Central memory CD4-positive, alpha-beta T cell (primary cell): Measurements from ENCODE around the gene HERPUD1.

Source experiments
- DNase-seq: peaks from one replicate; pipeline ENCODE4 v3.0.0; 2022

HERPUD1 gene

DNA sequence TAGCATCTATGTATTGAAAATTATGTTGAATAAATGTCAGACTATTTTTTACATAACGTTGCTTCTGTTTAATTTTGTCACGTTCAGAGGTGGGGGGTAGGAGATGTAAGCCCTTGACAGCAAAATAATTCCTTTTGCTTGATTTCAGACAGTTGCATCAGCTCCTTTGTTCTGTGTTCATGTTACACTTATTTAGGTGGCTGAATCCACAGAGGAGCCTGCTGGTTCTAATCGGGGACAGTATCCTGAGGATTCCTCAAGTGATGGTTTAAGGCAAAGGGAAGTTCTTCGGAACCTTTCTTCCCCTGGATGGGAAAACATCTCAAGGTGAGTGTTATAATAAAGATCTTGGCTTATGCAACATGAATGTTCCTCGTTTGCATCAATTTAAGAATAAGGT is 4.5 kb downstream of the HERPUD1 start:
- DNase-seq, result no peak

DNA sequence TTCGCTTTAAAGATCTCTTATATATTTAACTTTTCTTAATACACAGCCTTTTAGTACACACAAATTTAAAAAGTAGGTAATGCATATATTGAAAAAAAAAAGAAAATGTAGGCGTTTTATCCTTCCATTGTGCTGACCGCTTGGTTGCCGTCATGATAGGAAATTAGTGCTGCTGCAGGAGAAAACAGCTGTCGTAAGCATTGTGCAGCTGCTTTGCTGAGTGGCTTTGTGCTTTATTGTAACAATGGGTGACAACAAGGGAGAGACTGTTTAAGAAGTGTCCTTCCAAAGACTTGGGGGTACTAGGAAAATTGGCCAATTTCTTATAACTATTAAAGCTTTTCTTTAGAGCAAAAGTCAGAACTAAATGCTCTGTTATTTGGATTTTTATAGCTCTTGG is 5.0 kb downstream of the HERPUD1 start:
- no peak for DNase-seq

DNA sequence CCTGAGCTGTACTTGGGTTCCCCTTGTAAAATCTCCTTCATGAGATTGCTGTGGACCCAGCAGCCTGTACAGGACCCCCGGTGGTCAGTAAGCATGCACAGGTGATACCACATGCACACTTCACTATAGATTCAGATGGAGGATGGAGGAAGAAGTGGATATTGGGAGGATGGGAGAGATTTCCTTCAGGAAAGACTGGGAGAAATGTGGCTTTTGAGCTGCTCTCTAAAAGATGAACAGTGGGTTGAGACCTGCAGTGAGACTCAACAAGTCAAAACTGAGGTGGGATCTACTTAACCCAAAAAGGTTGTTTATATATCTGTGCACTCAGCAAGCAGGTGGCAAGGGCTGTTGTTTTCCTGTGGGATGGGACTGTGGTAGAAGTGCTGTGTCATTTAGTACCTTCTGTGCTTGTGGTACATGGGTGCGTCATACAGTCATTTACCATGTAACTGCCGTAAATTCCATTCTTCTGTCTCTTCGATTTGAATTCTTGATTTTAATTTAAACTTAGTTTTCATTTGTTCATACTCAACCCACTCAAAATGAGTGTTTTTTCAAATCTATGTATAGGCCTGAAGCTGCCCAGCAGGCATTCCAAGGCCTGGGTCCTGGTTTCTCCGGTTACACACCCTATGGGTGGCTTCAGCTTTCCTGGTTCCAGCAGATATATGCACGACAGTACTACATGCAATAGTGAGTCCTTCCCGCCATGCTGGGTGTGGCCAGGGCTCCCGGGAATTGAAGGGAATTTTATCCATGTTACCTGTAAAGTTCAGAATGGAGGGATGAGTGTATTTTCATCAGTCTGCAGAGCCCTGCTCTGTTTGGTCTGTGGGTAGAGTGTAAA is 6.9 kb downstream of the HERPUD1 start:
- DNase-seq, result peak; percentile 41

DNA sequence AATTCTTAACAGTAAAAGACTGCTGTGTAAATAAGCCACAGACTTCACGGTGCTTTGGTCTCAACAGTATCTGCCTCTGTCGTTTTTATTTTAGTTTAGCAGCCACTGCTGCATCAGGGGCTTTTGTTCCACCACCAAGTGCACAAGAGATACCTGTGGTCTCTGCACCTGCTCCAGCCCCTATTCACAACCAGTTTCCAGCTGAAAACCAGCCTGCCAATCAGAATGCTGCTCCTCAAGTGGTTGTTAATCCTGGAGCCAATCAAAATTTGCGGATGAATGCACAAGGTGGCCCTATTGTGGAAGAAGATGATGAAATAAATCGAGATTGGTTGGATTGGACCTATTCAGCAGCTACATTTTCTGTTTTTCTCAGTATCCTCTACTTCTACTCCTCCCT is 7.9 kb downstream of the HERPUD1 start:
- no peak for DNase-seq

DNA sequence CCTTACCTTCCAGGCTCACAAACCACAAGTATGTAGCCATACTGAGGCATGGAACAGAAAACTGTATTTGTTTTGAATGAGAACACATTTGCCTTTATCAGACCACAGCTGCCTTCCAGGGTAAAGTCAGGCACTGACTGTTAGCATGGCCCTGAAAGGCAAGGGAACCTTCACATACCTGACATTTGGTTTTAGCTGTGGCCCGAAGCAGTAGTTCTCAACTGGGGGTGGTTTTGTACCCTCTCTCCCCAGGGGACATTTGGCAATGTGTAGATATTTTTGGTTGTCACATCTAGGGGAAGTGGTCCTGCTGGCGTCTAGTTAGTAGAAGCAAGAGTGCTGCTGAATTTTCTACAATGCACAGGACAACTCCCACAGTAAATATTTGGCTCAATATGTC is 9.2 kb downstream of the HERPUD1 start:
- no peak for DNase-seq

DNA sequence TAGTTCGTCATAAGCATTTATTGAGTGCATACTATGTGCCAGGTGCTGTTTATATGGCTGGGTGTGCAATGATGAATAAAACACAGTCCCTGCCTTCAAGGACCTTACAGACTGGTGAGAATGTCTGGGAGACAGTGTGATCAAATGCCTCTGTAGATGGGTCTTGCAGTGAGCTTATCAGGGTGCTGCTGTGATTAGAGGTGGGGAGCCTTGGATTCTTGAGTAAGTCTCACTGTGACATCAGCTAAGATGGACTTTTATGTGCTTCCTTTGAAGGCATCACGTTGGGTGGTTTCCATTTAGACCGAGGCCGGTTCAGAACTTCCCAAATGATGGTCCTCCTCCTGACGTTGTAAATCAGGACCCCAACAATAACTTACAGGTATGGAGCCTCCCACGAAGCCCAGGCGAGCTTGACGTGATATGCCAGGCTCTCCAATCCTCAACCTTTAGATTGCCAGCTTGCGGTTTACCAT is 10.0 kb downstream of the HERPUD1 start:
- no peak for DNase-seq

DNA sequence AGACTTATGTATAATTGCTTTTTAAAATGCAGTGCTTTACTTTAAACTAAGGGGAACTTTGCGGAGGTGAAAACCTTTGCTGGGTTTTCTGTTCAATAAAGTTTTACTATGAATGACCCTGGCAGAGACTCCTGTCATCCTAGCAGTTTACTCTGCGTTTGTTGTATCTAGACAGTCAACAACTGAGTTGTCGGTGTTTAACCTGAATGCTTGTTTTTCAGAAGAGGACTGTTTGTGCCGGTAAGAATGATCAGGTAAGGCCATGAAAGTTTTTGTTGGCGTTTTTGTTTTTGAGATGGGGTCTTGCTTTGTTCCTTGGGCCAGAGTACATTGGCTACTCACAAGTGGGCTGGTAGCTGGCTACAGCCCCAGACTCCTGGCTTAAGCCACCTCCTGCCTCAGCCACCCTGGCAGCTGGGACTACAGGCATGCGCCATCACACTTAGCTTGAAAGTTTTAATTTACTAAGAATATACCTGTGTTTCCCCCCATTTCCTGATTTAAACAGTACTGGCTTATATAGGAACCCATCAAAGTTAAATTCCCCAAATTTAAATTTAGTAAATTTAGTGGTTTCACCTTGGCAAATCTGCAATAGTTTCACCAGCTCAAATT is 11.9 kb downstream of the HERPUD1 start:
- DNase-seq, result no peak

DNA sequence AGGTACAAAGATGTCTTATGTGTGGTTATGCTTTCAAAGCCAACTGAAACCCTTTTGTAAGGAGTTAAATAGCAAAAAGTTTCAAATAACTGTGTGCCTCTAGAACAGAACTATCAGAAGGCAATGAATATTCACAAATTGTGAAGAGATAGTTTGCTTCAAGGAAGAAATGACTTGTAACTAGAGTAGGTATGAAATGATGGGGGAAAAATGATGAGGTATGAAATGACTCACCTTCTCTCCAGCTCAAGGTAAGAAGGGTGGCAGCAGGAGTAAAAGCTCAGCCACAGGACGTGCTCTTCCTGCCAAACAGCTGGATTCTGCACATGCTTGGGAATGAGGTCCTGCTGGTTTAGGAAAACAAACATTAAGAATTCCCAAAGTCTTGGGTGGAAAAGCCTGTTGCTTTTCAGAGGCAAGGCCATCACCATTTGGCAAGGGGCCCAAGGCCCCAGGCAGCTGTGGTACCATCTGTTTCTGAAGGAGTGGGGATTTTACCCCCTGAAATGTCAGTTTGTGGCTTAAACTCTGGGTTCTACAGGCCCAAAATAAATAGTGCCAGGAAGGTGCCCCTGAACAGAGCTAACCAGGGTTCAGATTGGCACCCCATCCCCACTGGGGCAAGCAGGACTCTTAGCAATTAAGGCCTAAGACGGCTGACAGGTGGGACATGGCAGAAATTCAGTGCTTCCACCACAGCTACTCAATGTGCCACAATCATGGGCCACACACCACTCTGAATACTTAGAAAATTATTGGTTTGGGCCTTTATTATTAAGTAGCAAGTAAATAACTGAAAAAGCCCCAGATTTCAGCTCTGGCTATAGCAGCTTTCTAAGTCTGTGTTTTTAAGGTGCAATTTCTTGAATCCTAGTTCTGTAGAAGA is 13.3 kb downstream of the HERPUD1 start:
- no peak for DNase-seq

DNA sequence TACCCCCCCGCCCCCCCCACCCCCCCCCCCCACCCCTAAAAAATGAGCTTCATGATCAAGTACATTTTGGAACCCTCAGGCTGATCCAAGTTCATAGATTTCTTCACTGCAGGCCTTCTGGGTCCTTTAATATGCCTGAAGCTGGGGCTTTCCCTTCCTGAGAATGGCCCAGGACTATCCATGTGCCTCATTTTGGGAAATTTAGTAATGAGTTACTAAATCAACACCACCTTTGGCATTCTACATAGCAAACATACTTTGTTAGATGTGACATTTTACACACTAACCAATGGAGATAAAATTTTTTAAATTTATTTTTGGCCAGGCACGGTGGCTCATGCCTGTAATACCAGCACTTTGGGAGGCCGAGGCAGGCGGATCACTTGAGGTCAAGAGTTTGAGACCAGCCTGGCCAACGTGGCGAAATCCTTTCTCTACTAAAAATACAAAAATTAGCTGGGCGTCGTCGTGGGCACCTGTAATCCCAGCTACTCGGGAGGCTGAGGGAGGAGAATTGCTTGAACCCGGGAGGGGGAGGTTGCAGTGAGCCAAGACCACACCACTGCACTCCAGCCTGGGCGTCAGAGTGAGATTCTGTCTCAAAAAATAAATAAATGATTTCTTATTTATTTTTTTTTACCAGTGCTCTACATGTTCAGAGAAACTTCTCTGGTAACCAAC is 14.0 kb downstream of the HERPUD1 start:
- DNase-seq, result no peak

DNA sequence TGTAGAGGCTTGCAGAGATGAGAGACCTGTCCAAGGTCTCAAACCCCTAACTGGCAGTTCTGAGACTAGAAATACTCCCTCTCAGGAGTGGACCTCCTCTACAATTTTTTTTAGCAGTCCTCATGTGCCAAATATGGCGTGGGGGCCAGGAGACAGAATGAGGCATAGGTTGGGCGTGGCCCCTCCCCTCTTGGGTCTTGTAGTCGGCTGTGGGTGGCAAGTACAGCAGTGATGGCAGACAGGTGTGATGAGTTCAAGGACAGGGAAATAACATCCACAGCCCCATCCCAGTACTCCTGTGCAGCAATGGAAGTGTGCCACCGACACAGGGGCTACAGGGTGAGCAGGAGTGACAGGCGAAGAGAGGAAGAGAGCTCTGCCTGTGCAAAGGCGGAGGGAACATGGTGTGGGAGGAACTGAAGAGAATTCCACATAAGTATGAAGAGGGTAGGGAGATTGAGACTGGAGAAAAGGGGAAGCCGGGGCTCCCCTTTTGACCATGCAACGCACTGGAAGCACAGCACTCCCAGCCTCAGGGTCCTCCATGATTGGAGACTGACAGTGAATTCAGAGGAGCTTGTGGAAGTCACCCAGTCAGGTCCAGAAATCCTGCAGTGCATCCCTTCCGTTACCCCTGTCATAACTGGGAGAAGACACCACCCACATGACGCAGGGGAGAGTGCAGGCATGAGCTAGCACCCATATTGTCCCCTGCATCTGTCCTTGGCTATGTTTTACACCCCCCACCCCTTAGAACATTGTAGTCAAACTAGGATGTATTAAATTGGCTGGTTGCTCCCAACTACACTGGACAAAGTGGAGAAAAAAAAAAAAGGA is 15.0 kb downstream of the HERPUD1 start:
- DNase-seq, result no peak

DNA sequence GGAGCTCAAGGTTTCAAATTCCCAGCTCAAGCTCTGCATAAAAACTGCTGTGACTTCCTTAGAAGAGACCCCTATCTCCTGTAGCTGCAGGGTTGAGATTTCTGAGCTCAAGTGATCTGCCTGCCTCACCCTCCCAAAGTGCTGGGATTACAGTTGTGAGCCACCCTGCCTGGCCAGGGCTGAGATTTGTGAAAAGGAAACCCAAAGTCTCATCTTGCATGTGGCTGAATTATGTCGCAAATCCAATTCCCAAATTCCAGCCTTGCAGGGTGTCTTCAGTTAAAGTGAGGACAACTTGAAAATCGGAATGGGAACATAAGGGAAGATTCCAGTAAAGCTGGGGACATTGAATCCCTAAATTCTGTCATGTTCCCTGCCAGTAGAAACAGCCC is 15.7 kb downstream of the HERPUD1 start:
- DNase-seq, result no peak

DNA sequence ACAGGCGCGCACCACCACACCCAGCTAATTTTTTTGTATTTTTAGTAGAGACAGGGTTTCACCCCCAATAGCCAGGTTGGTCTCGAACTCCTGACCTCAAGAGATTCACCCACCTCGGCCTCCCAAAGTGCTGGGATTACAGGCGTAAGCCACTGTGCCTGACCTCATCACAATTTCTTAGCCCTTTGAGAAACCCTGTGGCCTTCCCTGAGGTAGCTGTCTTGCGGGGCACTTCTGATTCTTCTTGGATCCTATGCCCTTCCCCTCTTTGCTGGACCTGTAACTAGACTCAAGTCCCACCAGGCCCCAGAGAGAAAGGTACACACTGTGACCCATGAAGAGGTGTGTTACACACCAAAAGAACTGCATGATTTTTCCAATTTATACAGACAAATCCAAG is 16.3 kb downstream of the HERPUD1 start:
- DNase-seq, result no peak

DNA sequence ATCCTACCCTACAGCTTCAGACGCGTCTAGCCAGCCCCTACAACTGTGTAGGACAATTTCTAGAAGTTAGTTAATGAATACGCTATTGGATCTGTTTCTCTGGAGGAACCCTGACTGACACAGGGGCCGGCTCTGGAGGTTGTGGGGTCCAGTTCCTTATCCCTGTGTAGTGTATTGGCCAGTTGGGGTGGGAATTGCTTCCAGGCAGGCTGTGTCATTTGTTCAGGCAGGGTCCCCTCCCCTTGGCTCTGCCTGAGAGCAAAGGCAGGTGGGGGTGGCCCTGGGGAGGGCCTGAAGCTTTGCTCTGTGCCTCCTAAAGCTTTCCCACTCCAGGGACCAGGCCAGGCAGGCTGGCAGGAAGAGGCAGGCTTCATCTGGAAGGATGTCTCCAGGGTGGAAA is 18.1 kb downstream of the HERPUD1 start:
- DNase-seq, result no peak

DNA sequence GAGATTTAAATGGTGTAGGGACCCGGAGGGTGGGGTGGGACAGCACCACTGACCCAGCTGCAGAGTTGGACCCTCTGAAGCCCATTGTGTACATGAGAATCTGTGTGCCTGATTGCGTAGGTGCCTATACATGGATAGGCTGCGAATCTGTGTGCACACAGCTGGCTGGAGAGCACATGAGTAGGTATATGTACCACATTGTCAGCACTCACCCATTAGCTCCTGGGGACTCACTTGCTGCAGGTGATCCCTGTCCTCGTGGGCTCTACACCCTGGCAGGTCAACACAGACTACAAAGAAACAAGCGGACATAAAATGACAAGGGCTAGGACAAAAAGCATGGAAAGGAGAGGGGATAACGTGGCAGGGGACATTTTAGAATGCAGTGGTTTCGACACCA is 18.5 kb downstream of the HERPUD1 start:
- DNase-seq, result no peak

DNA sequence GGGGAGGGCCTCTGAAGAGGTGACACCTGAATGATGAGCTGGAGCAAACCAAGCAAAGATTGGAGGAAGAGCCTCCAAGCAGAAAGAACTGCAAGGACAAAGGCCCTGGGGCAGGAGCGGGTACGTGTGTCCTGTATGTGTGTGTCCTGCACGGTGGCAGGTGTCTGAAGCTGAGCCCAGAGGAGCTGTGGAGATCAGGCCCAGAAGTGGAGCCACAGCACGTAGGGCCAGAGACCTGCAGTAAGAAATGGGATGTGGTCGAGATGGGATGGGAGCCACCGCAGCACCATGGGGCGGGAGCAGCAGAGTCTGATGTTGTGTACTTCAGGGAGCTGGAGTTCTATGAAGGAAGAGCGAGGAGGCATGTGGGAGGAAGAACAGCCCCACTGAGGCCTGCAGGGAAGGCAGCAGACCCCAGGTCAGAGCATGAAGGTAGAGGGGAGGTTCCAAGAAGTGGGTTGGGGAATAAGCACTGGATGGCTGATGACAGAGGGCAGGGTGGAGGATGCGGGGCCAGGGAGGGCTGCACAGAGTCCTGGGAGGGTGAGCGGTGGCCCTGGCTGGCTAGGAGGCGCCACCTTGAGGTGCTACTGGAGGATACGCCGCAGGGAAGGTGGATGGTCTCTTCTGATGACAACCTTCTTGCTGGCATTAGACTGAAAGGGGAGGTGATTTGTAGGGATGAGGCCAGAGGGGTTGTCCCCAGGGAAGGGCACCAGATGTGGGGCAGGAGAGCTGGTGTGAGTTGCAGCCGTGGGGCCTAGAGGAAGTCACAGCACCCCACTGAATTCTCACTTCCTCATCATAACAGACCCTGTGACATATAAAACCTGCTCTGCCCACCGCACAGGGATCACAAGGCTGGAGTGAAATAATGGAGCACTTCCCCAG is 19.2 kb downstream of the HERPUD1 start:
- DNase-seq, result peak; percentile 31

DNA sequence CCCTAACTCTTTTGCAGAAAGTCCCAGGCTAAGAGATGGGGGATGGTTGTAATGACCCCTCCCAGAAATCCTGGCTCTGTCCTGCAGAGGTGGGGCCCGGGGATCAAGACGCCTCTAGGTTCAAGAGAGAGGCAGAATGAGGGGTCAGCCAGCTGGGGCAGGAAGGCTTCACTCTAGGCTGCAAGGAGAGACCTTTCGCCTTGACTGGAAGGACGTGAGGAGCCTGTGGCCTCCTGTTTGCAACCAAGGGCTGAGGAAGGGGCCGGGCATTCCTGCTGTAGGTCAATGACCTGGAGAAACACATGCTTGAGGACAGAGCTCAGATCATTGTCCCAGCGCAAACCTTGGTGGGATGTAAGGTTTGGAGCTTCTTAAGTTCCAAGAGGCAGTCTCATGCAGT is 21.1 kb downstream of the HERPUD1 start:
- DNase-seq, result no peak

DNA sequence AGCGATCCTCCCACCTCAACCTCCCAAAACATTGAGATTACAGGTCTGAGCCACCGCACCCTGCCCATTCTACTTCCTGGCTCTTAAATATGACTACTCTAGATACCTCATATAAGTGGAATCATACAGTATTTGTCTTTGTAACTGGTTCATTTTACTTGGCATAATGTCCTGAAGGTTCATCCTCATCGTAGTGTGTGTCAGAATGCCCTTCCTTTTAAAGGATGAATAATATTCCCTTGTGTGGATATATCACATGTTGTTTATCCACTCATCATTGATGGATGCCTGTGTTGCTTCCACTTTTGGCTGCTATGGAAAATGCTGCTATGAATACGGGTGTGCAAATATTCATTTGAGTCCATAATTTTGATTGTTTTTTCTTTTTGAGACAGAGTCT is 24.1 kb downstream of the HERPUD1 start:
- DNase-seq, result no peak

DNA sequence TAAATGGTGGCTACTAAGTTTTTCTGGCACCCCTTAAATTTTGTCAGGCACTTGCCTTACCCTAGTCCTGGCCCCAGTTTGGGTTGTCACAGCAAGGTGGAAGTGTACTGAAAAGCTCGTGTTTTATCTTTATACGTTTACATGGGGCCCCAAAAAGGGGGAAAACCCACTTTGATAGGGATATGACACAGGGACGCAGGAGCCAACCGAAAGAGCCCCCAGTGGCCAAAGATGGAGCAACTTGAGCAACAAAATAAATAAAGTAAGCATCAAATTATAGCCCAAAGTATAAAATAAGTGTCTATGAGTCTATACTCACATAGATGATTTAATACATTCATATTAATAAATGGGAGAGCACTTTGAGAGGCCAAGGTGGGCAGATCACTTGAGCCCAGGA is 24.8 kb downstream of the HERPUD1 start:
- DNase-seq, result no peak

DNA sequence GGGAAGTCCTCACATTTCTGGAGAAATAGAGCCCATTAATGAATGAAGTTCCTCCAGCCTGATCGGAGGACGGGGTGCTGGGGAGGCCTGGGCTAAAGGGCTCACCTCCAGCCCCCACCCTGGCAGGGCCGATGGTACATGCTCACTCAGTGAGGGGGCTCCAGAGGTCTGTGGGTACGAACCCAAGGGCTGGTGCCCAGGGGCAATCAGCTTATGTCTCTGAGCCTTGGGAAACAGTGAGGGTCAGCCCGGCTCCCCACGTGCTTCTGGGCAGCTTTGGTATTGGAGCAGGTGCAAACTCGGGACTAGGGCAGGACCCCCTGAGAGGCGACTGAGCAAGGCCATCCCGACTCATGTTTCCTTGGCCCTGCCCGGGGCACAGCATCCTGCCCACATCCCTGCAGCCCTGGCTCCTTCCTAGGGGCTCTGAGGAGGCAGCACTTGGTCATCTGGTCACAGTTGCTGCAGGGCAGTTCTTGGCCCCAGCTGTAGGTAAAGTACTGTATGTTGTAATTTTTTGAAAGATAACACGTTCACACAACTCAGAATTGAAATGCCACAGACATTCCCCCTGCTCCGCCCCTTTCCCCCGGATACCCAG is 28.8 kb downstream of the HERPUD1 start:
- no peak for DNase-seq

DNA sequence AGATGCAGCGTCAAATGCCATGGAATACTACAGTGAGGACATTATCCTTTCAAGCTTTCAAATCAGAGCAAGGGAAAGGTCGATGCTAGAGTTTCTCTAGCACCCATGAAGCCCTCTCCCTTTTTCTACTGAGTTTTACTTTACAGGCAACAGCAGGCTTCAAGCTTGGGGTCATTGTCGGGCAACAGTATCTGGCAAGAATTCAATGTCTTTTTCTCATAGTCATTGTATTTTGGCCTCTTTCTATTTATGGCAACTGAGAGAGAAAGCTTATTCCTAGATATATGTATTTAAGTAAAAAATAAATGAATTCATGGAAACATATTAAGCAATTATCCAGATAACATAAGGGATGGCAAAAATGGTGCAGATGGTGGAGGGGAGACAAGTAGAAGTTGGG is 29.4 kb downstream of the HERPUD1 start:
- DNase-seq, result no peak
